HG02943 (cell line): ENCODE data around the gene EPB41L1.

Experiments used
- ATAC-seq: cut with Tn5 transposase; IDR thresholded peaks from one replicate; pipeline ENCODE4 v1.9.1; 2021; ENCODE audit warnings: mild to moderate bottlenecking, low read depth, moderate library complexity; ENCODE audit not compliant: unreplicated experiment

The EPB41L1 gene

DNA sequence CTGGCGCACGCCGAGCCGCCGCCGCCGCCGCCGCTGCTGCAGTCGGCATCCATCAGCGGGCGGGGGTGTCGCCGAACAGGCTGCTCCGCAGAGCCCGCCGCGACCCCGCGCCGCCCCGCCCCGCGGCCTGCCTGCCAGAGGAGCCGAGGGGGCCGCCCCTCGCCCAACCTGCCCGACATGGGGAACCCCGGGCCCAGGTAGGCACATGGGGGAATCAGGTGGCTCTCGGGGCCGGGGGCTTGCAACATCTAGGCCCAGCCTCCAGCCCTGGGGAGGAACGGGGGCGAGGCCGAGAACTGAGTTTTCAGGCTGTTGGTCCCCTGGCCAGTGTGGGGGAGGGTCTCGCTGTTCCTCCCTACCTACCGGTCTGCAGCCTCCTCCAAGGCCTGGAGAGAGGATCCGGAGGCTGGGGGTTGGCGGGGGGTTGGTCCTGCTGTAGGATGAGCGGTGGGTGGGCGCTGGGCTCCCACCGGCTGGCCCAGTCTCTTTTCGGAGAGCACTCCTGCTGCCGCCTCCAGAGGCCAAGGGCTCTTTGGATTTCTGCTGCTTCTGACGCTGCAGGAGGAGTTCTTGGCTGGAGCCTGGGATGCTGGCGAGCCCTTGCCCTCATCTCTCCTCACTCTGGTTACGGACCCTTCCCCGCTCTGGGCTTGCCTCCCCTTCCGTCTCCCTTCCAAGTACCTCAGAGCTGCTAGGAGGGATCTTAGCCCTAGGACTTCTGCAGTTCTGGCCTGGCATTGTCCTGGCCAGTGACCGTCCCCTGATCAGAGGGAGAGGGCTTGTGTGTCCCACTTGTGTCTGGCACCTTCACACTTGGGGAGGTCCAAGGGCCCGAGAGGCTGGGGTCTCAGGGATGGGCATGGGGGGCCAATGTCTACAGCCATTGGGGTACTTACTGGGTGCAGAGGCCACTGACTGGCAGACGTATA, at the start of gene EPB41L1:
TSS of gene EPB41L1 (plus strand) at position 41 of the 929 bp plus-strand sequence. CDS start 19,038 bp downstream, outside the sequence.
- no peak for ATAC-seq

DNA sequence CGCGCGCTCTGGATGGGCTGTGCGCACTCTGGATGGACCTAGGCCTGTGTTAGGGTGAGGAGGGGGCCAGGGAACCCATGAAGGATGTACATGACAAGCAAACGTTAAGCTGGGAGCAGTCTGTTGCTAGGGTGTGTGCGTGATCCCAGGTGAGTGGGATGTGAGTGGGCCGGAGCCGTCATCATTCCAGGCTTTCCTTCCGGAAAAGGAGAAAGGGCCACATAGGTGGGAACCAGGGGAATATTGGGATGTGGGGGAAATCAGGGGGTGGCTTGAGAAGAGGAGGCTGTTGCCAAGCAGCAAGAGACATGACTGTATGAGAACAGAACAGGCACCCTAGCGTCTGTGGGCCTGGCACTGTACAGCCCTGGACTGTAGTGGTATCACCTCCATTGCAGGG, 49.7 kb upstream of the EPB41L1 start:
- no peak for ATAC-seq

DNA sequence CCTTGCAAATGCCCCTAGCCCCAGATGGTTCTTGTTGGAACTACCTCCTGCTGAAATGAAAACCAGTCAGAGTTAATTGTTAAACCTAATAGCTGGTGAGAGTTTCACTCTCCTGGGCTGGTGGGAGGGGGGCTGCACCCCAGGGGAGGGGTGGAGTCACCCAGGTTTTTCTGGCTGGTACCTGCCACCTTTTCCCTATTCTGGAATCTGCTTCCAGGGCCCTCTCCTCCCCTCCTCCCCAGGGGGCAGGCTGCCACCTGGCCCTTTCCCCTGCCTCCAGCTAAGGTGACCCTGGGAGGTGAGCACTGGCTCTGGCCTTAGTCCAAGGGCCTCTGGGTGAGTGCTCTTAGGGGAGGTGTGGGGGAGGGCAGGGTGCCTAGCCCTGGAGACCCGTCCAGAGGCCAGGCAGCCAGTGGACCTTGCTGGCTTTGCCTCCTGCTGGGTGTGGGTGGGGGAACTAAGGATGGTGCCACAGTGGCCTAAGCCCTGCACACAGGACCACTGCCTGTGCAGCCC, 48.8 kb upstream of the EPB41L1 start:
- no peak for ATAC-seq

DNA sequence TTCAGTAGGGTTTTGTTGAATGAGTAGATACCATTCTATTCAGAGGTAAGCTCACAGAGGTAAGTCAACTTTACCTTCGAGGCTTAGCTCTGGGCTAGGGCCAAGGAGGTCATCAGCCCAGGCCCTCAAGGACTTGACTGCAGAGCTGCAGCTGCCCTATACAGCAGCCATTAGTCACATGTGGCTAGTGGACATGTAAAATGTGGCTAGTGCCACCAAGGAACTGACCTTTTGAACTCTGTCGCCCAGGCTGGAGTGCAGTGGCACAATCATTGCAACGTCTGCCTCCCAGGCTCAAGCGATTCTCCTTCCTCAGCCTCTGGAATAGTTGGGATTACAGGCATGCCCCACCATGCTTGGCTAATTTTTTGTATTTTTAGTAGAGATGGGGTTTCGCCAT, 47.9 kb upstream of the EPB41L1 start:
- ATAC-seq, result no peak

DNA sequence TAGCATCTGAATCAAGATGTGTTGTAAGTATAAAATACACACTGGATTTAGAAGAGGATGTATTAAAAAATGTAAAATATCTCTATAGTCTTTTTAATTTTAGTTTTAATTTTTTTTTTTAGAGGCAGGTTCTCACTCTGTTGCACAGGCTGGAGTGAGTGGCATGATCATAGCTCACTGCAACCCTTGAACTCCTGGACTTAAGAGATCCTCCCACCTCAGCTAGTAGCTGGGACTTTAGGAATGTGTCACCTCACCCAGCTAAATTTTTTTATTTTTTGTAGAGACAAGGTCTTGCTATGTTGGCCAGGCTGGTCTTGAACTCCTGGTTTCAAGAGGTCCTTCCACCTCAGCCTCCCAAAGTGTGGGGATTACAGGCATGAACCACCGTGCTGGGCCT, 46.7 kb upstream of the EPB41L1 start:
- ATAC-seq, result no peak

DNA sequence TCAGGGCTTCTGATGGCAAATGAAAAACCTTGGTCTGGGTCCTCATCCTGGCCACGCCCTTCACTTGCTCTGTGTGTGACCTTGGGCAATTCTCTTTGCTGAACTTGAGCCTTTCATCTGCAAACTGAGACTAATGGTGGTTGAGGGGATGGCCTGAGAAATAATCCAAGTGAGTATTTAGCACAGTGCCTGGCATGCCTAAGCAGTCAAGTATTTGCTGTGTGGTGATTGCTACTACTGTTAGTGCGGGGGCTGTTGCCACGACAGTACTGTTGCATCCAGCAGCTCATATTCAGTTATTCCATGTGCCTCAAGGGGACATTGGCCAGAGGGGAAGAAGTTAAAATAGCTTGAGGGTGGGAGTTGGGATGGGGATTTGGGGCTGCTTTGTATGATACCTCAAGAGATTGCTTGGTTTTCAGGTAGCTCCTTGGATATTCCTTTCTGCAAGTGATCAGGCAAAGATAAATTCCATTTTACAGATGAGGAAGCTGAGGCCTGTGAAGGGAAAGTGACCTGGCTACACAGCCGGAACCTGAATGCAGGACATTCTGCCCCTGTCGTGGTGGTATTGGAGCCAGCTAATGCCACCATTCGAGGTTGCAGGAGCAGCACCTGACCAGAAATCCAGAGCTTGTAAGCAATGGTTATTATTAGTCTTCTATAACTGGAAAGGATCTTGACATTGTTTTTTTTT, 45.1 kb upstream of the EPB41L1 start:
- ATAC-seq, result no peak

DNA sequence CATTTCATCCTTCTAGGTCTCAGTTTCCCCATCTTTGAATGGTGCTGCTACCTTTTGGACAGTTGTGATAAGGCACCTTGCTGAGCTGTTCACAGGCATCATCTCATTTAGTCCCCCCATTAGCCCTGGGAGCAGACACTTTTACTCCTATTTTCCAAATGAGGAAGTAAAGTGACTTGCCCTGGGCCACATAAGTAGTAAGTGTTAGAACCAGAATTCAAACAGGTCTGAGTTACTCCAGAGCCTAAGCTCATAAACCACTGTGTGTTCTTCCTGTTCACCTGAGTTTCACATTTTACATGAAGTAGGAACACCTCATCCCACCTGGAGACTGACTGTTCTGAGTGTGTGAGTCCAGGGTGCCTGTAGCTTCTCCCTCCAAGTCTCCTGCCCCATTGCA, 43.5 kb upstream of the EPB41L1 start:
- ATAC-seq, result no peak

DNA sequence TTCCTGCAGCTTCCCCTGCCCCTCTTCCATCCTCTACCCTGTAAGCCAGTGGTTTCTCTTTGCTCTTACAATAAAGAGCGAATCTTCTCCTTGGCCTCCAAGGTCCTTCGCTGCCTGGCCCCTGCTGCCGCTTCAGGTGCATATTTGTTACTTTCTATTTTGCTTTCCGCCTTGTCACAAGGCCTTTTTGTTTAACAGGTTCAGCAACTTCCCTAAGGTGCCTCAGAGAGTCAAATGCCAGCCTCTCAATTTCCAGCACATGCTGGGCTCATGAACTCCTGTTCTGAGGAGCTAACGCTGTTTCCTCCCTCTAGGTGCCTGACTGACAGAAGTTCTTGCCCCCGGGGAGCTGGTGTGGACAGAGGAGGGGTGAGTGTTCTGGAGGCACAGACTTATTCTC, 42.4 kb upstream of the EPB41L1 start:
- ATAC-seq, result no peak

DNA sequence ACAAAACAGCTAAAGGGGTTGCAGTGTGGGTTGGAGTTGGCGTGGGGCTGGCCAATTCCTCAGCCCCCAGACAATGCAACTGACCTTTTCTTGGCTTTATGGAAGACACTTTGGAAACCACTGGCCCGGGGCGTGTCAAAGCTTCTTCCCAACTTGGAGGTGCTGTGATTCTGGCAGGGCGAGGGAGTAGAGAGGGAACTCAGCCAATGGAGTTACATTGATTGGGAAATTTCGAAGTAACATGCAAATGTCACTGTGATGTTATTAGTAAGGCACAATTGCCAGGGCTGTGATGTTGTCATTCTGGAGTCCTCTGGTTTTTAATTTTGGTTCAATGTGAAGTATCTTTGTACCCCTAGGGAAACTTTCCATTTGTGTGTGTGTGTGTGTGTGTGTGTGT, 41.5 kb upstream of the EPB41L1 start:
- no peak for ATAC-seq

DNA sequence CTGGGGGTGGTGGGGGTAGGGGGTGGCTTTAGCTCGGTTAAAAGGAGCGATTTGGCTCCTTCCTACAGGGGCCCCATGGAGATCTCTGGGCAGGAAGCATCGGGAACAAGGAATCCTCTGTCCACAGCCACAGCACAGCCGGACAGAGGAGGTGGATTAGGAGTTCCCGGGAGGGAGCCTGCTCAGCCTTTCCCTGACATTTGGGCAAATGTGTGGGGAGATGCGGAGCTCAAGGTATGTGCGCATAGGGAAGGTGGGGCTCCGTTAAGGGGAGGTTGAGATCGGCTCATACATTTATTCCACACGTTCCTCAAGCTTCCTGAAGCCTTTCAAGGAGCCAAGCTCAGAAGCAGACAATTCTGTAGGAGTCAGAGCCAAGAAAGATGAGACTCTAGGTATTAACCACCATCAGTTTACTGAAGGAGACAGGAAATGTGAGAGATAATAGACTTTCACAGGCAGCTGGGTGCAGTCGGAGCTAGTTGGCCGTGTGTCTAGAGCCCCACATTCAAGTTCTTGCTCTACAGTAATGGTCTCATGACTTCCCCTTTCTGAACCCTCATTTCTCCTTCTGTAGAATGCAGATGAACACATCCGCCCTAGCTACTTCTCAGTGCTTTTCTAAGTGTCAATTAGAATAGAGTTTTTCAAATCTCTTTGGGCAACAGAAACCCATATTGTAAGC, 40.8 kb upstream of the EPB41L1 start:
- ATAC-seq, result no peak

DNA sequence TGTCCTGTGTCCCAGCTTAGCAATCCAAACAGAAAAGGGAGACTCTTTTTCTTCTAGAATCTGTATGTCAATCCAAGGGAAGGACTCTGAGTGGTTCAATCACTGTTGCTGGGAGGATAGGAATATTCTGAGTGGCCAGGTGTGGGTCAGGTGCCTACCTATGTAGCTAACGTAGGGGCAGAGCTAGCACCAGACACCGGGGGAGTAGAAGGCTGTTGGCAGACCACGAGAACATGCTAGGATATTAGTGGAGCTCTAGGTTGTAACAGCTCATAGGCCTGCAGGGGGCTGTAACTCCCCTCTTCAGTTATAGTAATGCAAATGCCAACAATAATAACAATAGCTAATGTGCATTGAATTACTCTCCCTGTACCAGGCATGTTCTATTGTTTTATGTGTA, 39.8 kb upstream of the EPB41L1 start:
- no peak for ATAC-seq

DNA sequence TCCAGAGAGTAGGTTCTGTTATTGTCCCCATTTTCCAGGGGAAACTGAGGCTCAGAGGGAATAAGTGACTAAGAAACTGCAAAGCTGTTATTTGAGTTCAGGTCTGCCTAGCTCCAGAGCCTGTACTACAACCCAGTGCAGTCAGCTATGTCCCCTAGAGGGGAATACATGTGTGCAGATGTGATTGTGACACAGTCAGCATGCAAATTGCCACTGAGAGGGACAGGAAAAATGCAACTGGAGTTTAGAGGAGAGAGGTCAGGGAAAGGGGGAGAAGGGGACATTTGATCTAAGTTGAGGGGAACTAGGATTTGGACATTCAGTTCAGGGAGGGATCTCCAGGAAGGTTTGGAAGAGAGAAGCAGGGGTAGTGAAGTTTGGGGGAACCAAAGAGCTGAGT, 38.6 kb upstream of the EPB41L1 start:
- ATAC-seq, result no peak

DNA sequence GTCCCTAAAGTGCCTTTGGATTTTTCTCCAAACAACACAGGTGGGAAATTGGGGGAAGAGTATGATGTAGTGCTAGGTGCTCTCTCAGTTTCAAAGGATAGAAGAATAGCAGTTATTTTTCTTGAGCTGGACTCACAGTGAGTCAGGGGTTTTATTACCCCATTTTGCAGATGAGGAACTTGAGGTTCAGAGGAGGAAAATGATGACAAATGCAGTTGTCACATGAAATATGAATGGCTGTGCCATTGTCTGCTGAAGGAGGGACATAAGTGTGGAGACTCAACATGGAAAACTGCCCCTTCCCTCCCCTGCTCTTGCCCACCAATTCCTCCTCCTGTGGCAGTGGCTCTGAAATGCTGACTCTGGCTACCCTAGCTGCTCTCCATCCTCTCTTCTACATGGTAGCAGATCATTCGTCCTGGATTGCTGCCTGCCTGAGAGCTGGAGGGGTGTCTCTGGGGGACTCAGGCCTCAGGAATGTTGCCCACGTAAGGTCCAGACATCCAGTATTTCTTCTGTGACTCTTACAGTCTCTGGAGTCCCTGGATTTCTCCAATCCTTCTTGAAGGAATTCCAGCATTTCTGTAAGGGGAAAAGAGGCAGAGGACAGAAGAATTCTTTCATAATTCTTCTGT, 37.6 kb upstream of the EPB41L1 start:
- ATAC-seq, result no peak

DNA sequence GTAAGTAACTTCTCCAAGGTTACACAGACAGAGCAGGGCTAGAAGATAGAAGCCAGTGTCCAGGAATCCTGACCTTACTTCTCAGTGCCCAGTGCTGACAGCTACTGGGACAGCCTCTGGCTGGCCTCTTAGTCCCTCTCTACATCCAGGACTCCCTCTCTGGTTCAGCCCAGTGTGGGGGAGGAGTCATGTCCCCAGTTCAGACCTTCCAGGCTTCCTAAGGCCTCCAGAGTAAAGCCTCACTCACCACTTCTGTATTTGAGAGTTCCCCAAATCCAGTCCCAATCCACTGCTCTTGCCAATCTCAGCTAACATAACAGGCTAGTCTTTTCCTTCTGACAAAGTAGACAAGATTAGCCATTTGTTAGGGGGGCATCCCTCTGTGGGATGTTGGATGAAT, 36.9 kb upstream of the EPB41L1 start:
- ATAC-seq, result no peak

DNA sequence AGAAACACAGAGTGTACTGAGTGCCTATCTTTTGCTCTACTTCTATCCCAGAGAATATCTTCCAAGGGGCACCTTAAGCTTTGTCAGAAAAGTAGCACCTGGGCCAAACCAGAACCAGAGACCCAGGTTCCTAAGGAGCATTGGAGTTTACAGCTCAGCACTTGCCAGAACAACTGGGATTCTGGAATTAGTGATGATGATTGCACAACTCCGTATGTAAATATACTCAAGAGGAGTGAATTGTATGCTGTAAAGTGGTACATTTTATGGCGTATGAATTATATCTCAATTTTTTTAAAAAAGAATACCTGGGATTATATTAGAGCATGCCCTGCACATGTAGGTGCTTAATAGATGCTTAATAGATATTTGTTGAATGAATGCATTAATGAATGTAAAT, 36.2 kb upstream of the EPB41L1 start:
- no peak for ATAC-seq

DNA sequence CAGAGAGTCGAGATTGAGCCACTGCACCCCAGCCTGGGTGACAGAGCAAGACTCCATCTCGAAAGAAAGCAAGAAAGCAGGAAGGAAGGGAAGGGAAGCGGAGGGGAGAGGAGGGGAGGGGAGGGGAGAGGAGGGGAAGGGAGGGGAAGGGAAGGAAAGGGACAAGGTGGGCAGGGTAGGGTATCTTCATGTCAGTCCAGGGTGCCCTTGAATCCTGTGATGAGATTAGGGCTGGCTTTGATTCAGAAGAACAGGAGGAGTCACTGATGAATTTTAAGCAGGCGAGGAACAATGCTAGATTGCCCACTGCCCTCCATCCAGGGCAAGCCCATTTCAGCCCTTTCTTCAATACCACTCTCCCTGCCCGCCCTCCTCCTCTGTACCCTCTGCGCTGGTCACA, 35.0 kb upstream of the EPB41L1 start:
- no peak for ATAC-seq

DNA sequence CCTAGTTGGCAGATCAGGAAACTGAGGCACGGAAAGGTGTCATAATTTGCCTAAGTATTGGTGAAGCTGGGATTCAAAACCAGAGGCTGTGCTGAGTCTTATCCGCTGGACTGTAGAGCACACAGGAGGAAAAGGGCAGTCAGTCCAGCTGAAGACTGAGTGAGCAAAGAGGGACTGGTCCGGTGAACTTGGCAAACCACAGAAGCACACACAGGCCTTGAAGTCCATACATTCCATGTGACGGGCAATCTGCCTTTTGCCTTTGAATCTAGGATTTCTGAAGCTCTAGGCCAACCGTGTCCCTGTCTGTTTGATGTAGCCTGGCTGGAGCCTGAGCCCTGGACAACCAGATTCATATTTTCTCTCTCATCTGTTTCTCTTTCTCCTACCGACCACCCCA, 34.3 kb upstream of the EPB41L1 start:
- no peak for ATAC-seq

DNA sequence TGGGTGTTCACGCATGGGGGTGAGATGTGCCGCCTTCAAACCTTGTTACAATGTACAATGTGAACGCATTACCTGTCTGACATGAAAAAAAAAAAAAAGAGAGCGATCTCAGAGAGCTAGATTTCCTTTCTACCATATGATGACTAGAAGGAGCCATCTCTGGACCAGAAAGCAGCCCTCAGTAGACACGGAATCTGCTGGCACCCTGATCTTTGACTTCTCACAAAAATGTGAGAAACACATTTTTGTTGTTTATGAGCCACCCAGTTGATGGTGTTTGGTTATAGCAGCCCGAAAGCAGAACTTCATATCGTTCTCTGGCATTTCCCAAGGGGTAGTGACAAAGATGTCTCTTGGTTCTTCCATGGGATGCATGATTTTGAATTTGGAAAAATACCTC, 33.5 kb upstream of the EPB41L1 start:
- no peak for ATAC-seq

DNA sequence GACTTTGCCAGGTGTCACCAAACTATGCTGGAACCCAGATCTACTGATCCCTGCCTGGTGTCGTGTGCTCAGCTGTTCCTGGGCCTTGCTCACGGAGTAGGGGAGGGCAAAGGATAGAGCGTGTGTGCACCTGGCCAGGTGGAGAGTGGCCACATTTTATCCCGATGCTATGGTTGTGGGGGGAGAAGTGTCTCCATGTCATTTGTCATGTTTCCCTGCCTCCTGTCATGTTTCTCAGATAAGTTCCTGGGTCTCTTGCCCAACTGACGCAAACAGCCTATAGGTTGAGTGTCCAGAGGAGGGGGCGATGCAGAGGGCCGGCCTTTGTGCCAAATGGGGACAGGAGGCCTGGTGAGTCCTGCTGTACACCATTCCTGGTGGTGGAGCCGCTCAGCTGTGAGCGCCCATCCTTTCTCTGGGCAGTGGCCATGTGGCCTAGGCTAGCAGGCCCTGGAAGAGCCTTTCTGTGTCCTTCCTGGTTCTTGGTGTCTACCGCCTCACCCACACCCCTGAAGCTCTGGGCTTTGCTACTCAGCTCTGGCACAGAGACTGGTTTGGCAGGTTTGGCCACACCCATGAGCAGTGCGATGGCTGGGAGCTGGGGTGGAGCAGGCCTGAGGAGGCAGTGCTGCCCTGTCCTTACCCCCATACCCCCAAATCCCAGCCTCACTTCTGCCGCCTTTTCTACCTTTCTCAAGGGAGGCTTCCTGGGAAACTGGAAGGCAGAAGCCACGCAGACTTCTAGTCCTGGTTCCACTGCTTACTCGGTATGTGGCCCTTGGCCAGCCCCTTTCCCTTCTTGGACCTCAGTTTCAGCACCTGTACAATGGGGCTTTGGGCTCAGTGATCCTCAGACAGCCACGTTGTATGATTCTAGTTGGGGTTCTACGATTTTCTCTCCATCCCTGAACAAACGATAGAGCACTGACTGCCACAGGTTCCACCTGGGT, 32.3 kb upstream of the EPB41L1 start:
- no peak for ATAC-seq

DNA sequence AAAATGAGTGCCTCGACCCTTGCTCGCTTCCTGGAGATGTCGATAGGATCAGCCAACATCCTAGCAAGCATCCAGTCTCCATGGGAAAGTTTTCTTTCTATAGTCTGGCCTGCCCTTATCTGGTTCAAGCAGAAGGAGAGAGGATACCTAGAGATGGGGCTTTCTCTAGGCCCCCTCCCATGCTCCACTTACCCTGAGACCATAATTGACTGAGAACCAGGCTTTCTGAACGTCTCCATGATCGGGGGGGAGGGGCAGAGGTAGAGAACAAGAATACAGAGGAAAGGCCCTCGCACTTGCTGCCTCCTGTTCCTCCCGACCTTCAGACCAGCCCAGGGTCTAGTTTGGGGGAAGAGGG, 31.6 kb upstream of the EPB41L1 start:
- no peak for ATAC-seq
